Esophagus muscularis mucosa (tissue), 4 donors: ENCODE measurements around the gene ASB9.

Source experiments
- EP300 ChIP-seq: sonication (generic); formaldehyde crosslinking; IDR thresholded peaks from one replicate; pipeline ENCODE4 v1.6.1; 2017; ENCODE audit warnings: antibody characterized with exemption
- POLR2AphosphoS5 ChIP-seq, 2 donors: sonication (generic); formaldehyde crosslinking; IDR thresholded peaks; one replicate each; pipeline ENCODE4 v1.6.1; 2017; ENCODE audit warnings: antibody characterized with exemption in 2 of 2
- TF ChIP-seq, protein P1 (sequence below), 3 experiments: fragments of 200-600 bp in 2 of 3; fragments of 450-650 bp in 1 of 3; sonication (generic) in 2 of 3; IDR thresholded peaks; one replicate each; pipeline ENCODE4 v1.5.1; 2017 to 2019; ENCODE audit warnings: antibody characterized with exemption in 3 of 3, mild to moderate bottlenecking in 2 of 3, moderate library complexity in 1 of 3

DNA sequence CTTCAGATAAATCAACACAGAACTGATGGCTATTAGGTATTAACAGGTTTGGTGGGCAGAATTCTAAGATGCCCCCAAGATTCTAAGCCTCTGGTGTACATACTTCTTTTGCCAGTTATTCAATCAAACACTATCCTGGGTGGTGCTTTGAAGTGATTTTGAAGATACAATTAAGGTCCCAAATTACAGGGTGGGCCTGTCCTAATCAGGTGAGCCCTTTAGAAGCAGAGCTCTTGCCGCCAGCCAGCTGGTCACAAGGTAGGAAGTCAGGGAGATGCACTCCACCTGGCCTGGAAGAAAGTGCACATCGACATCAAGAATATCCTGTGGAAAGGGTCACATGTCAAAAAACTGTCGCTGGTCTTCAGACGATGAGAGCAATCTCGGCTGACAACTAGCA is 29.5 kb downstream of the ASB9 start:
- TF ChIP-seq, protein P1, sequence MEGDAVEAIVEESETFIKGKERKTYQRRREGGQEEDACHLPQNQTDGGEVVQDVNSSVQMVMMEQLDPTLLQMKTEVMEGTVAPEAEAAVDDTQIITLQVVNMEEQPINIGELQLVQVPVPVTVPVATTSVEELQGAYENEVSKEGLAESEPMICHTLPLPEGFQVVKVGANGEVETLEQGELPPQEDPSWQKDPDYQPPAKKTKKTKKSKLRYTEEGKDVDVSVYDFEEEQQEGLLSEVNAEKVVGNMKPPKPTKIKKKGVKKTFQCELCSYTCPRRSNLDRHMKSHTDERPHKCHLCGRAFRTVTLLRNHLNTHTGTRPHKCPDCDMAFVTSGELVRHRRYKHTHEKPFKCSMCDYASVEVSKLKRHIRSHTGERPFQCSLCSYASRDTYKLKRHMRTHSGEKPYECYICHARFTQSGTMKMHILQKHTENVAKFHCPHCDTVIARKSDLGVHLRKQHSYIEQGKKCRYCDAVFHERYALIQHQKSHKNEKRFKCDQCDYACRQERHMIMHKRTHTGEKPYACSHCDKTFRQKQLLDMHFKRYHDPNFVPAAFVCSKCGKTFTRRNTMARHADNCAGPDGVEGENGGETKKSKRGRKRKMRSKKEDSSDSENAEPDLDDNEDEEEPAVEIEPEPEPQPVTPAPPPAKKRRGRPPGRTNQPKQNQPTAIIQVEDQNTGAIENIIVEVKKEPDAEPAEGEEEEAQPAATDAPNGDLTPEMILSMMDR (IDR thresholded peaks at IDR 0.05), result no peak
- TF ChIP-seq EP300 (no peak), POLR2AphosphoS5 (IDR thresholded peaks at IDR 0.05) (no peak)
